Dedifferentiated amniotic fluid mesenchymal stem cell (primary cell): Measurements from ENCODE around the gene CREB3L4.

Experiments
- DNase-seq: peaks from one replicate; pipeline ENCODE4 v3.0.0-alpha.2; 2016; ENCODE audit errors: extremely low spot score

CREB3L4 gene, protein sequence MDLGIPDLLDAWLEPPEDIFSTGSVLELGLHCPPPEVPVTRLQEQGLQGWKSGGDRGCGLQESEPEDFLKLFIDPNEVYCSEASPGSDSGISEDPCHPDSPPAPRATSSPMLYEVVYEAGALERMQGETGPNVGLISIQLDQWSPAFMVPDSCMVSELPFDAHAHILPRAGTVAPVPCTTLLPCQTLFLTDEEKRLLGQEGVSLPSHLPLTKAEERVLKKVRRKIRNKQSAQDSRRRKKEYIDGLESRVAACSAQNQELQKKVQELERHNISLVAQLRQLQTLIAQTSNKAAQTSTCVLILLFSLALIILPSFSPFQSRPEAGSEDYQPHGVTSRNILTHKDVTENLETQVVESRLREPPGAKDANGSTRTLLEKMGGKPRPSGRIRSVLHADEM

DNA sequence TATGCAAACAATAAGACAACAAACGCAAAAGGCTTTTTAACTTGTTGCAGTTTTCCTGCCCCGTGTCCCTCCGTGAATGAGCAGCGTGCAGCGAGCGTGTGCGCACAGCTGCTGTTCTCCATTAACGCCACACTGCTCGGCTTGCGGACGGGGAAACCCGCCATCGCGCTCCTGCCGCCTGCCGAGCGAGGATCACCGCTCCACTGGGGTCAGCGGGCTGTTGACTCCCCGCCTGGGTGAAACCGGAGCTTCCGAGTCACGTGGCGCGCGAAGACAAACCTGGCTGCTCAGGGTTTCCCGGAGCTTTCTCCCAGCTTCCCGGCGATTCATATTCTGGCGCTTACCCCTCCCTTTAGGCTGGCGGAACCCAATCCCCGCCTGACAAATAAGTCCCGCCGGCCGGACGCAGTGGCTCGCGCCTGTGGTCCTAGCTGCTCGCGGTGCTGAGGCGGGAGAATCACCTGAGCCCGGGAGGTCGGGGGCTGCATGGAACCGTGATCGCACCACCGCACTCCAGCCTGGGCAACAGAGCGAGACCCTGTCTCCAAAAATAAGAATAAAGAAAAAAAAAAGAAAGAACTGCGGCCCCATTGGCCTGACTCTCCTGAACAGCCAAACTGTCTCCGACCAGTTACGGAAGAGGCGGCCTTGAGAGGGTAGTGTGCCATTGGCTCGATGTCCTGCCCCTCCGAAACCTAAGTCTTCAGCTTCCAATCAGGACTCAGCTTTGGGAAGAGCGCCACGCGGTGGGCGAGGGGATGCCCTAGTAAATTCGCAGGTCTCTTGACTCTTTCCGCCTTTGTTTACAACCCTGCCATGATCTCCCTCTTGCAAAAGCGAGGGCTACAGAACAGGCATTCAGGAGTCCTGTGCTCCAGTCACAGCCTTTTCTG, at the start of gene CREB3L4:
Gene CREB3L4 (plus strand): TSS at position 796 of the 893 bp plus-strand sequence. CDS start 624 bp downstream, outside the sequence.
- DNase-seq, result peak; percentile 98

DNA sequence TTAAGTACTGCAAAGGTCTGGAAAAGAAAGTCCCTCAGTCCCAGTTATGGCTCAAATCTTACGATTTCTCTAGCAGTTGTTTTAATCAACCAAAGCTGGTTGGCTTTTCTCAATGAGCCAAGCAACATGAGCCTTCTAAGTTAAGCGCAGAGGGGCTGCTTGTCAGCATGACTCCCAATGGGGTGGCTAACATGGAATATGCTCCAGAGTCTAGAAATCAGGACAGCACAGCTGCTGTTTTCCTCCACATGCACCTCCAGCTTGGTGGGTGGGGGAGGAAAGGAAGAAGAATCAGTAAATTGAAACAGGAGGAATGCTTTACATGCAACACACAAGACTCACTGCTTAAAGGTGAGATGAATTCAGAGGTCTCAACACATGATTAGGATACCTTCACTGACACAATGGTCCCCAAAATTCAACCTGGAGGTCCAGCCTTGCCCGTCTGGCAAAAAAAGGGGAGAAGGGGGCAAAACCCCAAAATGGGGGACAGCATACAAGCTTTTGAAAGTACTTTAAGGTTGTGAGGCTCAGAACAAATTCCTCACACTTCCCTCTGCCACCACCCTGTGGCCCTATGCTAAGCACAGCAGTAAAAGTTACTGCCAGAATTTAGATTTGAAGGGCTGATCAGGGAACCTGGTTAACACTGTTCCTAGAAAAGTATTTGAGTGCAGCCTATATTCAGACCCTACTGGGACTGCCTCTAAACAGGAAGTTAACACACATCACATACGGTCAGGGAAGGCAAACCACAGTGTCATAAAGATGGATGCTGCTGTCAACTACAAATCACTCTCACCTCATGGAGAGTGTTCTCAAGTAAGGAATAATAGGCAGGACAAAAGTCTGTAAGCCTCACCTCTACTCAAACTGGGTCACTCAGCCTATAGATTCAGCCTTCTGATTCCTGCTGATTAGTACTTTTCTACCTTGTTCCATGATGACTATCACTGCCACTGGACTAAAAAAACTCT, 47.5 kb upstream of the CREB3L4 start:
- DNase-seq, result peak; percentile 14

DNA sequence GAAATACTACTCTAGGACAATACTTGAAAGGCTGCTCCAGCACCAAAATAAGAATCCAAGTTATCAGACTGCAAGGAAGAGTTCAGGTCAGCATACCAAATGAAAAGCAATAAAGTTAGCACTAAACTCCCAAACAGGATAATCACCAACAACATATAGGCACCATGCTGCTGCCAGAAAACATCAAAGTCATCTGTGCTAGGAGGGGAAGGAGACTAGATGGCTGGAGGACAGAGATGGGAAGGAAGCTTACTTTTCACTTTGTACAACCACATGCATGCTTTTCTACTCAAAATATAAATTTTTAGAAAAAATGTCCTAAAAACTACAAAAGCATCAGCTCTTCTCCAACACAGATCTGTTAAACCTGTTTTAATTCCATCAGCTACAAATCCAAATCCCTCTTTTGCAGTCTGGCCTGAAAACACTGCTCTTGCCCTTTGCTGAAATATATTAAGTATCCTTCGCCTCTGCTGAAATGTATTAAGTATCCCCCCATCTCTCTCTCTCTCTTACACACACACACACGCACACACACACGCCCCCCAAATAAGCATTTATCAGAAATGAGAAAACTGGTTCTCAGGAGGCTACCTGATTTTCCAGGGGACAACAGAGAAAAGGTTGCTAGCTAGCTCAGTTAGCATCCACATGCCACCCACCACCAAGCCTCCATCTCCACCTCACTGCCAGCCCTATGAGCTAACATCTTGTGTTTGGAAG, 46.5 kb upstream of the CREB3L4 start:
- peak; percentile 13 for DNase-seq

DNA sequence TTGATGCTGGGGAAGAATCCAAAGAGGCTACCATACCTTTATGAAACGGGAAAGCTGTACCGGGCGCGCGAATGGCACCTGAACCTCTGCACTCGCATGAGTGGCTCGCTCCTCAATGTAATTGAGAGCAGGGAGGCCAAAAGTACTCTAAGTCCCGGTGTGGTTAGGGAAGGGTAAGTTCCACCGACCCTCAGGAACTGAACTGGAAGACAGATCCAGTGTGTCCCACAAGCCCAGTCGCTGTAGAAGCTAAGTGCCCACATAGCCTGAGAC, 46.0 kb upstream of the CREB3L4 start:
- peak; percentile 14 for DNase-seq

DNA sequence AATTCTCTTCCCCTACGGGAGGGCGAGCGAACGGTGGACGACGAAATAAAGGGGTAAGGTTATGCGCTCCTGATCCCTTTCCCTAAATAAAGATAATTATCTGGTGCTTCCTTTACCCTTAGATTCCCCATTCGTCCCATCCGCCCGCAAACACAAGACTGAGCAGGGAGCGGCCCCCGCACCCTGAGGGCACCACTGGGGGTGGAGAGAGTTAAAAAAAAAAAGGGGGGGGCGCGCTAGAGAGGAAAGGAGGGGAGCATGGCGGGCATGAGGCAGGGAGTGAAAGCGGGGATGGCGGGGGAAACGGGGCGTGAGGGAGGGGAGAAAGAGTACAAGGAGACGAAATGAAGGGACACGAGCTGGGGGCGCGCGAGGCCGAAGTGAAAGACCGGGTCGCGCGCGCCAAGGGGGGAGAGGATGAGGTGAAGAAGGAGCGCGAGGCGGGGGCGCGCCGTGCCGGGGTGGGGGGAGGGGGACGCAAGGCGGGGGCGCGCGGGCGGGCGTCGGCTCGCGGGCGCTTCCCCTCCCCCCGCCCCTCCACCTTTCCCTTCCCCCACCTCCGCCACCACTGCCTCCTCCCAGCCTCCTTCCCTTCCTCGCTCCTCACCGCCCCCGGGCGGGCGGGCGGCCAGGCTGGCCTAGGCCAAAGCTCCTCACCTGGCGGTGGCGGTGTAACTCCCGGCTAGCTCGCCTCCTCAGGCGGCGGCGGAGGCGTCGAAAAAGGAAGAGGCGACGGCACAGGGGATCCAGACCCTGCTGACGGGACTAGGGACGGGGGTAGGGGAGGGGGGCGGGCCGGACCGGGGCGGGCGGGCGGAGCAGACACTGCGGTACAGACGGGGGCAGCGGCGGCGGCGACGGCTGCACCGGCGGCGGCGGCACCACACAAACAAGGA, 45.4 kb upstream of the CREB3L4 start:
- DNase-seq, result peak; percentile 14

DNA sequence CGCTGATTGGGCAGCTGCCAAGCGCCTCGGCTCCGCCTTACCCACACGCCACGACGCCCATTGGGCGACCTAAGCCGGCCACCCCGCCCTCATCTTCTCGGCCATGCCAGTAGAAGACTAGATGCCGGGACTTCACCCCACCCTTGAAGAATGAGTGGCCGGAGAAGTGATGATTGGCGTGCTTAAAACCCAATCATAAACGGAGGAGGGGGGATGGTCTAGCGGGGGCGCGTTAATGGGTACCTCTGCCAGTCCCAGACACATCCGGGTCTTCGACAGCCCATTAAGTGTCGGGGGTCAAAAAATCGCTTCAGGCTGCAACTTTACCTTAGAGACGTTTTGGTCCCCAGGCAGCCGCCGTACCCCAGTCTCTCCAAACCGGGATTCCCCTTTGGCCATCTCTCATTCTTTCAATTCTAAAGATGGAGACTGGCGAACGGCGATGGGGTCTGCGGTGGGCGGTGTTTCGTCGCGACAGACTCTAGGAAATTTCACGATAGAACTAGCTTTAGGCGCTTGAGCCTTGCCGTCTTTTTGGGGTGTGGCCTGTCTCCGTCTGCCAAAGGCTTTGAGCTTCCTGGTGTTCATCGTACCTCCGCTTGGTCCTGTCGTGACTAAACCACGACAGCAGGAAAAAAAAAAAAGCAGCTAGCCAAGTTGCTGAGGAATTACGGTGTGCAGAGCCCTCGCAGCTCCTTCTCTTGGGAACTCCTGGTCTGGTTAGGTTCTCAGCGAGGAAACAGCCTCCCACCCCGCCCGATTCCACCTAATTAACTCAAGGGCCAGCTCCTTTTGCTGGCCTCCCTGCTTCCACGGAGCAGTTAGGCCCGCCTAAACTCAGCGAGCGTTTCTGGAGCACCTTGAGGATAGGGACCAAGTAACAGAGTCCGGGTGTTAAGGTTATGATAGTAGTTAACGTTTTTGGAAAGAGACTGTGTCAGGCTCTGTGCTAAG, 44.5 kb upstream of the CREB3L4 start, which contains the start of gene GATAD2B:
Gene GATAD2B (minus strand): TSS at position 1 of the 954 bp plus-strand sequence. CDS start 94,625 bp downstream, outside the sequence.
- DNase-seq, result peak; percentile 100

DNA sequence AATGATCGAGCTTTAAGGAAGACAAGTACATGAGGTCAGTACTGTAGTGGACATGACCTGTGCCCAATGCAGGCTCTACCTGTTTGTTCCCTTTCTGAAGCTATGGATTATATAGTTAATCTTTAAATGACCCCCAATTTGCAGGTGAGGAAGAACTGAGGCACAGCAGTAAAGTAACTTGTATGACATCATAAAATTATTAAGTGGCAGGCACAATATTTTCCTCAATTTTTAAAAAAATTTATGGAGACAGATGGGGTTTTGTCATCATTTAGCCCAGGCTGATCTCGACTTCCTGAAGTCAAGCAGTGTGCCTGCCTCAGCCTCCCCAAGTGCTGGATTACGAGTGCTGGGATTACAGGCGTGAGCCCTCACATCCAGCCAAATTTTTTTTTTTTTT, 41.3 kb upstream of the CREB3L4 start:
- no peak for DNase-seq

DNA sequence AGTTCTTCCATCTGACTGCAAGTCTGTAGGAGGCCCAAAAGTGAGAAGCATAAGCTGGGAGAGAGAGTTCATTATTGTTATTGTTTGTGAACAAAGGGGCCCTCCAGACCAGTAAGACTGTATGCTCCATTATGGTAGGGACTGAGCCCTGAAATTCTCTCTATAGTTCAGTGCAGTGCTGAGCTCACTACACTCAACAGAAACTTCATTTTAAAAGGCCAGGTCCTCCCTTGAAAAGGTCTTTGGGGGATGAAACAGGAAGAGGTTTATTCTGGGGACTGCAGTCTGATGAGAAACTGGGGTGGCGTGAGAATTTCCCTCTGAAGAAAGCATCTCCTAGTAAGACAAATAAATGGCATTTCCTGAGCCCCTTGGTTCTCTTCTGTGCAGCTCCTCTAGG, 39.5 kb upstream of the CREB3L4 start:
- DNase-seq, result no peak

DNA sequence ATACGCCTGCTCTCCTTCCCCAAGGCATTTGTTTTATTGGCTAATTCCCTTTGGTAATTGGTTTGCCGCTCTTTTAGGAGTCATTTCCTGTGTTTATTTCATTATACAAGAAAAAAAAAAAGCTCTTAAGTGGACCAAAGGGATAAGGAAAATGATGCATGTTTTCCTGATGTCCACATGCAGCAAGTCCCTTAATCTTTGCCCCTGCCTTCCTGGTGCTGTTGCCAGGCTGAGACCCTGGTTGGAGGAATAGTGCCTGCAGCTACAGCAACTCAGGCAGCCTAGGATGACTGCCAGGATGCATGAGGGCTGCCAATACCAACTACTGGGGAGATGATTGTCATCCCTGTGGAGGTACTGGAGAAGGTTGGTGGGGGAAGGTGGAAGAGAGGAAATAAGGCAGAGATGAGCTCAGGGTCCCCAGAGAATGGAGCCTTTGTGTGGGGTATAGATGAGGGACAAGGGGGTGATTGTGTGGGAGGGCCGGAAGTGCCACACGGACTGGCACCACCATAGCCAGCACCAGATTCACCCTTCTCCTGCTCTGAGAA, 38.8 kb upstream of the CREB3L4 start:
- DNase-seq, result no peak

DNA sequence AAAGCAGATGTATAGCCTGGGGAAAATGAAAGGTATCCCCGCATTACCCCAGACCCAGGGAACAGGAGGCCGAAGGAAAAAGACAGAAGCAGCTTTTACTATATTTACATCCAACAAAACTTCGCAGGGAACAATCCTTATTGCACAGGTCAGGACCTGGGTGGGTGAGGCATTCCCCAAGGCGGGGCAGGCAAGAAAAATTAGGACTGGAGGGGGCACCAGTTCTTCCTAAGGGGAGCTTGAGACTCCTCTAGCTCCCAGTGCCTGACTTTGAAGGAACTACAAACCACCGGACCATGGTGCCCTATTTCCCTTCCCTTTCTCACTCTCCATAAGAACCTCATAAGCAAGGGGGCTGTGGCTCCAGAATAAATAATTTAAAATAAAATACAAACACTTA, 38.3 kb upstream of the CREB3L4 start:
- no peak for DNase-seq

DNA sequence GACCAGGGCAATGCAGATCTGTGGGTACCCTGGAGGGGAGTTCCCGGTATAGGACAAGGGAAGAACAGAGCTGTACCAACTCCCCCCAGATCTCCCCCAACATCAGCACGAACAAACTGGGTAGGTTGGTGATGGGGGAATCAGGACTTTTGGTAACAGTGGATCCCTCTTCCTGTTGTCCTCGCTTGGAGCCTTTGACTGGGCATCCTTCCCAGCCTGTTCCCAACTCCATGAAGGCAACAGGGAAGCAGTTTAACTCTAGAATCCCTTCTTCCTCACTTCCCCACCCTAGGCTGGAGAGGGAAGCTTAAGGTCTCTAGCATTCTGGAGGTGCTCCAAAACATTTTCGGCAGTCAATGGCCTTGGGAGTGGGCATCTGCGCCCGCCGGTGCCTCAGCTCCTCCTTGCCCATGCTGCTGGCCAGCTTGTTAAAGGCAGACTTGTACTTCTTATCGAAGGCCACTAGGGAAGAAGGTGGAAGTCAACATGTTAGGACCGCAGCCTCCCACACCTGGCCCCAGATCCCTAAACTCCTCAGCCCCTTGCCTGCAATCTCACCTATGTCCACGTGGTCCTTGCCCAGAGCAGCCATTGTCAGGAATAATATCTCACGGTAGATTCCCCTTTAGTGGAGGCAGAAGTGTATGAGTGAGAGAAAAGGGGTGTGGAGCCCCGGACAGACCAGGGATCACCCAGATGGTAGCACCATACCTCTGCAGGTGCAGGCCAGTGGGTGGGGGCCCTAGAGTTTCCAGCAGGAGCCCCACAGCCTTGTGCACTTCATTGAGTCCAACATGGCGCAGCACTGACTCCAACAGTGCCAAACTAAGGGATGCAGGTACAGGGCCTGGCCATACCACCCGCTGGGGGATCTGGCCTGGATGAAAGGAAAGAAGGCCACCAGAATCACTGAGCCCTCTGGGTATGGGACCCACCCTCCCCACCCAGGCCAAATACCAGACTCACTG, 37.4 kb upstream of the CREB3L4 start:
- no peak for DNase-seq

DNA sequence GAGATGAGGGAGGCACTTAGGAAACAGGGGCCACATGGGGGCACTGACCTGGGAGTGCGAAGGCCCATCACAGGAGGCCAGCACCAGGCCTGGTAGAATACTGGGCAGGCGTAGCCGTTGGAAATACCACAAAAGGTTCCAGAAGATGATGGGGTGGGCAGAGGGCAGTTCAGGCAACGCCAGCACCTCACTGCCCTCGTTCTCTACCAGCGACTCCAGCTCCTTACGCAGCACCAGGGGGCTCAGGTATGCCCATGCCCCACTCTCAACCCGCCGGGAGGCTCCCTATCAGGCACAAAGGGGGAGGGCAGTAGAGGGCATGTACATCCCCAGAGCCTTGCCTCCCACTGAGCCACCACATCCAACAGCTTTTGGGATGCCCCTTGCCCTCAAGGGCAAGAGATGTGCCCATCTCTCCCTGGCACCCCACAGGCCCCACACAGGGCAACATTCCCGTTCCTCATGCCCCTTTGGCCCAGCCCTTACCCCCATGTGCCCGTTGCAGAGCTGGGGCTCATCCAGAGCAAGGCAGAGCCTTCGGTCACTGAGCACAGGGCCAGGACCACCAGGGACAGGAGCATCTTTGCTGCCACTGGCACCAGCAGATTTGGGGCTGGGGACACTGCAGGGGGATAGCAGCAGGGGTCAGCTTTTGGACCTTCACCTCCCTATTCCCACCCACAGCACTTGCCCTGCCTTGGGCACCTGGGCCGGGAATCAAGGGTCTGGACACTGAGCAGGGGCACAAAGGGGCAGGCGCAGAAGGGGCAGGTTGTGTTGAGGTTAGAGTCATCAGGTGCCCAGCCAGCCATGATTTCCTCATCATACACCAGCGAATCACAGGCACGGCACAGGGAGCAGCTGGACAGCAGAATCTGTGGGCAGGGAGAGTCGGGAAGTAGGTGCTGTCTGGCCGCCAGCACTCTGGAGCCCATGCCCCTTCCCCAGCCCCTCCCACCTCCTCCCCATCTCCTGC, 35.3 kb upstream of the CREB3L4 start:
- DNase-seq, result no peak

DNA sequence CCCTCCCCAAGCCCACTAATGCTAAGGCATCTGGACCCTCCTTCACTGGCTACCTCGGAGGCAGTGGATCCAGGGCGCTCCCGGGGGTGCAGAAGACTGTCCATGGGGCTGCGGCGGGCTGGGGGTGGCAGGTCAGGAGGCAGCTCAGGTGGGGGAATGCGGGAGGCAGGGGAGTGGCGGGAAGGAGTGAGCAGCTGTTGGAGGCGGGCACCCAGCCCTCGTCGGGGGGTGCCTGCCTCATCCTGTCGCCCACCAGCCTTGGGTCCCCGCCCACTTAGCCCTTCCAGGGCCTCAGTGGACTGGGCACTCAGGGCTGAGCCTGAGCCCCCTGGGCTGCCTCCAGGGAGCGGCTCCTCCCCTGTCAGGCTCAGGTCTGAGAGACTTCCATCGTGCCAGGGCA, 34.3 kb upstream of the CREB3L4 start:
- DNase-seq, result no peak

DNA sequence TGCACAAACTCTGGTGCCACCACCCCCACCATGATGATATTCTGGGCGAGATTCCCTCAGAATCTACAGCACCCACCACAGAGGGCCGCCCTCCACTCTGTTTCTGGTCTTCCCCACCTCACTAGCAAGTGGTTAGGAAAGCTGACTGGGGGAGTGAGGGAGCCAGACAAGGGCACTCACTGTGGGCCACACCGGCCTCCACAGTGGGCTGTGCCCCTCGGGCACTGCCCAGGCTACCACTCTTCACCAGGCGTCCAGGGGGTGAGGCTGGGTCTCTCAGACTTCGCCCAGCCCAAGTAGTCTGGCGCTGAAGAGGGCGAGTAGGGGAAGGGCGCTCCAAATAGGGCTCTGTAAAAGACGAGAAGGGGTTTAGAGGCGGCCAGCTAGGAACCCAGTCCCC, 33.7 kb upstream of the CREB3L4 start:
- no peak for DNase-seq

DNA sequence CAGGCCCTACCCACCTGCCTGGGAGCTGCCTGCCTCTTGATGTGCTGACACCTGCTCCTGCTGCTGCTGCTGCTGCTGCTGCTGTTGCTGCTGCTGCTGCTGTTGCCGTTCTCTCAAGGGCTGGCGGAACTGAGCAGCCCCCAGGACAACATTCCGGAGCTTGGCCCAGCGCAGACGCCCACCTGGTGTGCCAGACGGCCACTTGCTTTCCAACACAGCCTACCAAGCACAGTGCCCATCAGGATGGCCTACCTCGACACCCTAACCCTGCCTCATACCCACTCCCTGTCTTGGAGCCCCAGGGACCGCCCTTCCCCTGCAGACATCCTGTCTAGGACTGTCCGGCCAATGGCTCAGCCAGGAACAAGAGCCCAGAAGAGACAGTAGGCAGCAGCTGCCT, 33.0 kb upstream of the CREB3L4 start:
- DNase-seq, result no peak
